VCaP (cell line): ENCODE data around the gene ERC1.

Experiments
- H3K27ac ChIP-seq: fragments of 450-650 bp; 2 replicates; pipeline ENCODE4 v1.5.1; 2017
- TF ChIP-seq, protein P1 (sequence below): fragments of 450-650 bp; conservative IDR thresholded peaks from 2 replicates; pipeline ENCODE4 v1.5.1; 2017; ENCODE audit warnings: mild to moderate bottlenecking, moderate library complexity

Gene ERC1

DNA sequence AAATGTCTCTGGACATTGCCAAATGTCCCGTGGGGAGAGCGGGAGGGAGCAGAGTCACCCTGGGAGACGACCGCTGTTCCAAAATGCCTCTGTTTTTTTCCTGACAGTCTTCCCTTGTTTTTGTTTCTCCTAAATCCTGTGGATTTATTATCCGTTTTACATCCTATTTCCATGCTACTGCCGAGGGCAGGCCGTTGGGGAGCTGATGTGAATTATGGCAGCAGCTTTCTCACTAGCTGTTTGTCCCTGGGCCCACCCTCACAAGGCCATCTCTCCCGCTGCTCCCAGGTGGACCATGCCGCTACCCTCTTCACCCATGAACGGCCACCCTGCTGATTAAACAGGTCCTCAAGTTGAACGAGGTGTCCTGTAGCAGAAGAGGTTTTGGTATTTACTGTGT, 548.1 kb downstream of the ERC1 start:
- H3K27ac ChIP-seq: no peak overlapping the region
- TF ChIP-seq, protein P1, sequence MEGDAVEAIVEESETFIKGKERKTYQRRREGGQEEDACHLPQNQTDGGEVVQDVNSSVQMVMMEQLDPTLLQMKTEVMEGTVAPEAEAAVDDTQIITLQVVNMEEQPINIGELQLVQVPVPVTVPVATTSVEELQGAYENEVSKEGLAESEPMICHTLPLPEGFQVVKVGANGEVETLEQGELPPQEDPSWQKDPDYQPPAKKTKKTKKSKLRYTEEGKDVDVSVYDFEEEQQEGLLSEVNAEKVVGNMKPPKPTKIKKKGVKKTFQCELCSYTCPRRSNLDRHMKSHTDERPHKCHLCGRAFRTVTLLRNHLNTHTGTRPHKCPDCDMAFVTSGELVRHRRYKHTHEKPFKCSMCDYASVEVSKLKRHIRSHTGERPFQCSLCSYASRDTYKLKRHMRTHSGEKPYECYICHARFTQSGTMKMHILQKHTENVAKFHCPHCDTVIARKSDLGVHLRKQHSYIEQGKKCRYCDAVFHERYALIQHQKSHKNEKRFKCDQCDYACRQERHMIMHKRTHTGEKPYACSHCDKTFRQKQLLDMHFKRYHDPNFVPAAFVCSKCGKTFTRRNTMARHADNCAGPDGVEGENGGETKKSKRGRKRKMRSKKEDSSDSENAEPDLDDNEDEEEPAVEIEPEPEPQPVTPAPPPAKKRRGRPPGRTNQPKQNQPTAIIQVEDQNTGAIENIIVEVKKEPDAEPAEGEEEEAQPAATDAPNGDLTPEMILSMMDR: no peak

DNA sequence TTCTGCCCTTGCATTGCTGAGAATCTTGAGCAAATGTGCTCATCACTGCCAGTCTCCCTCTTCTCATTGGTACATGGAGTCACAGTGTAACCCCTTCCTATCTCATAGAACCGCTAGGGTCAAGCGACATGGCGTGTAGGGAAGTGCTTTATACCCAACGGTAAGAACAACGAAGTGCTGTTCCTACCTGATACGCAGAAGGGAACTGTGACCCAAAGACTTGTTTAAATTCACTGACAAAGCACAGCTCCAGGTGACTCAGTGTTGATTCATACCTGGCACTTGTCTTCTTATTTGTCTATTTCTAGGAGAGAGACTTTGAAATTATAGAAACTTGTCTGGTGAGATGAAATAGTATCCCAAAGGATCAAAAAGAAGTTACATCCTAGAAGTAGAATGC, 549.7 kb downstream of the ERC1 start:
- TF ChIP-seq, protein P1: no peak
- H3K27ac ChIP-seq: no peak overlapping the region

DNA sequence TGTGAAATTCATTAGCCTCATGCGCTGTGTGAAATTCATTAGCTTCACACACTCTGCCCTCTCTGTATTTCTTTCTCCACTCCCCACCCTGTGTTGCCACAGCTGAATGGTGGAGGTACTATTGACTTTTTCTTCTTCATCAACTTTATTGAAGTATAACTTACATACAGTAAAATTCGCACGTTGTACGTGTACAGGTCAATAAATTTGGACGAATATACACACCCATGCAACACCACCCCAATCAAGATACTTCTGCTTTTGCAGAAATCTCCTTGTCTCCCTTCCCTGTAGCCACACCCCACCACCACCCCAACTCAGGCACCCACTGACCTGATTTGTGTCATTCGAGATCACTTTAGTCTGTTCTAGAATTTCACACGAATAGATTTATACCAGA, 551.6 kb downstream of the ERC1 start:
- TF ChIP-seq, protein P1: no peak
- no peak overlapping the region for H3K27ac ChIP-seq

DNA sequence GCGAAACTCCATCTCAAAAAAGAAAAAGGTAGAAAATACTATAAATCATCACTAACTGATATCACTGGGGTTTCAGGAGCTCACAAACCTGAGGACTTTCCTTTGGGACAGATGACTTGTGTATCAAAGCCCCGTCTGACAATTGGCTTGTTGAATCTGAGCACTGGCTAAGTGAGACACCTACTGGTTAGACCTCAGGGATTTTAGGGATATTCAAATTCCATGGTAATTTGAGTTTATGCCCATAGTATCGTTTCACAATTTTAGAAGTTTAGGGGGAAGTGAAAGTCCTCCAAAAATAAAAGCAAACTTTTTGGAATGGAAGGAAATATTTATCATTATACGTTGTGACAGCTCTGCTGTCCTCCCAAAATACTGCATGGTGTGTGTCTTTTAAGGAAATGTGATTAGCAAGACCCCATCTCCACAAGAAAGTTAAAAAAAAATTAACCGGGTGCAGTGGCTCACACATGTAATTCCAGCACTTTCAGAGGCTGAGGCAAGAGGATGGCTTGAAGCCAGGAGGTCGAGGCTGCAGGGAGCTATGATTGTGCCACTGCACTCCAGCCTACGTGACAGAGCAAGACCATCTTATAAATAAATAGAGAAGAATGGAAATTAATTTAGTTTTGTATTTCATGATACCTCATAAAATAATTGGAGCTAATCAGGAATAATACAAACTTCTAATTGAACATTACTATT, 554.1 kb downstream of the ERC1 start:
- TF ChIP-seq, protein P1: peak; percentile 76
- no peak overlapping the region for H3K27ac ChIP-seq
